ENCODE measurements around the gene F9.
"Not testable (repeated sequence)": the region's sequence is repeated elsewhere in the genome, so short reads cannot be mapped to it uniquely, and the experiment has no call there.

F9 gene

GRCh38 chrX:139530550-139530949 is at the start of gene F9:
Gene F9, plus strand, starts transcription at chrX:139530739. Its CDS starts 26 bp downstream, at chrX:139530765.
- no peak within 1 kb of the TSS for H3K4me3 ChIP-seq (ENCODE audit: low read length)
- TF ChIP-seq ZNF274 (IDR thresholded peaks at IDR 0.05; ENCODE audit: low read depth, low read length) = no peak

DNA sequence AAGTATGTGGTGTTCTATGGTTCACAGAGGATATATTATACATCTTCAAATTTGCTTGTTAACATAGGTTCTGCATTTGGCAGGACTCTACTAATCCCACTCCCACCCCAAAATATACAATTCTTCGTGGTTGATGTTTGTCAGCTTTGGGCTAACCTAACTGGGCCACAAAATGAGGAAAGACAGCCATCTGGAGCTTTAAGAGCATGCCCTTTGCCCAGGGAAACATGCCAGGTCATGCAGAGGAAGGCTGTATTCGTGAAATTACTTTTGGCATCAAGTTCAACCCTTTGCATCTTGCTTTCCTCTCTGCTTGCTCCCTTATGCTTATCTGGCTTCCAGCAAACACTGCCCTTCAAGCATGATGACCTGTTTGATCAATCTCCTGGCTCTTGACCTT is 46.8 kb upstream of the F9 start:
- no peak for TF ChIP-seq ZNF274 (IDR thresholded peaks at IDR 0.05; ENCODE audit: low read depth, low read length)
- no peak overlapping the region for H3K4me3 ChIP-seq (ENCODE audit: low read length)

DNA sequence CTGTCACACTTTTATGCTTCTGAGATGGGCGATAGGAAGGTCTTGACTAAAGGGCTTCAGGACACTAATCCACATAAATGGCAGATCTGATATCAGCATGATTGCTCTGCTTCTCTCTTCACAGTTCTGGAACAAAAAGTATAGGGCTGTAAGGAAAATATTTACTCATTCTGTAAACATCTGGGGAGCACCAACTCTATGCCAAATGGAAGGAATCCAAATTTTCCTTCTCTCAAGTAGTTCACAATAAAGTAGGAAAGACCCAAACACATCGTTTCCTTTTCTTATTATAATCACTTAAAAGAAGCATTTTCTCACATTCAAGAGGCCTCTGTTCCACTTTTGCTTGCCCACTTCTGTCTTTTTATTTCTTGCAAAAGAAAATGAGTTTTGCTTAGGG is 45.9 kb upstream of the F9 start:
- TF ChIP-seq ZNF274 (IDR thresholded peaks at IDR 0.05; ENCODE audit: low read depth, low read length) = no peak
- H3K4me3 ChIP-seq (ENCODE audit: low read length) = no peak overlapping the region

GRCh38 chrX:139495324-139495723 is 35.2 kb upstream of the F9 start:
- H3K4me3 ChIP-seq (ENCODE audit: low read length) = no peak overlapping the region
- no peak for TF ChIP-seq ZNF274 (IDR thresholded peaks at IDR 0.05; ENCODE audit: low read depth, low read length)

- no peak for TF ChIP-seq ZNF274 (IDR thresholded peaks at IDR 0.05; ENCODE audit: low read depth, low read length)
- H3K4me3 ChIP-seq (ENCODE audit: low read length) = no peak overlapping the region
Measured at GRCh38 chrX:139506333-139506732, 24.2 kb upstream of the F9 start.

- TF ChIP-seq ZNF274 (IDR thresholded peaks at IDR 0.05; ENCODE audit: low read depth, low read length) = no peak
- no peak overlapping the region for H3K4me3 ChIP-seq (ENCODE audit: low read length)
Measured at GRCh38 chrX:139508099-139508498, 22.4 kb upstream of the F9 start.

GRCh38 chrX:139518475-139518874 is 12.1 kb upstream of the F9 start:
- no peak overlapping the region for H3K4me3 ChIP-seq (ENCODE audit: low read length)
- no peak for TF ChIP-seq ZNF274 (IDR thresholded peaks at IDR 0.05; ENCODE audit: low read depth, low read length)

DNA sequence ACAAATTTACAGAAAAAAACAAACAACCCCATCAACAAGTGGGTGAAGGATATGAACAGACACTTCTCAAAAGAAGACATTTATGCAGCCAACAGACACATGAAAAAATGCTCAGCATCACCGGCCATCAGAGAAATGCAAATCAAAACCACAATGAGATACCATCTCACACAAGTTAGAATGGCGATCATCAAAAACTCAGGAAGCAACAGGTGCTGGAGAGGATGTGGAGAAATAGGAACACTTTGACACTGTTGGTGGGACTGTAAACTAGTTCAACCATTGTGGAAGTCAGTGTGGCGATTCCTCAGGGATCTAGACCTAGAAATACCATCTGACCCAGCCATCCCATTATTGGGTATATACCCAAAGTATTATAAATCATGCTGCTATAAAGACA is 1.7 kb upstream of the F9 start:
- not testable (repeated sequence) for H3K4me3 ChIP-seq (ENCODE audit: low read length)

GRCh38 chrX:139532834-139533233 is 2.3 kb downstream of the F9 start:
- no peak overlapping the region for H3K4me3 ChIP-seq (ENCODE audit: low read length)
- no peak for TF ChIP-seq ZNF274 (IDR thresholded peaks at IDR 0.05; ENCODE audit: low read depth, low read length)

DNA sequence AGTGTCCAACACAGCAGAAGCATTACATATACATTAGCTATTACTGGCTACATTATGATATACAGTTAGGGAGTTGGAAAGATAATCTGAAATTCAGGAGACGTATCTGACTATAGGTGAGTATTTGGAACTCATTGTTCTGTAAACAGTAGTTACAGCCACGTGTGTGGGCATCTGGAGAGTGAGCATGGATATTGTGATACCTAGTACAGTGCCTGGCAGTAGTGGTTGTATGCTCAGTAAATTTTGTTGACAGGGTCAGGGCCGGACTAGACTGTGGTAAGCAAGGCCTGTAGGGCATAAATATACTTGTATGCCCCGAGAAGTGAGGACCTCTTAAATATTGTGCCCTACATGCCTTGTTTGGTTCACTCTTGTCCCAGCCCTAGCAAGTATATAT is 2.9 kb downstream of the F9 start:
- TF ChIP-seq ZNF274 (IDR thresholded peaks at IDR 0.05; ENCODE audit: low read depth, low read length) = no peak
- no peak overlapping the region for H3K4me3 ChIP-seq (ENCODE audit: low read length)

- no peak overlapping the region for H3K4me3 ChIP-seq (ENCODE audit: low read length)
- no peak for TF ChIP-seq ZNF274 (IDR thresholded peaks at IDR 0.05; ENCODE audit: low read depth, low read length)
Measured at GRCh38 chrX:139538907-139539790, 8.6 kb downstream of the F9 start.

DNA sequence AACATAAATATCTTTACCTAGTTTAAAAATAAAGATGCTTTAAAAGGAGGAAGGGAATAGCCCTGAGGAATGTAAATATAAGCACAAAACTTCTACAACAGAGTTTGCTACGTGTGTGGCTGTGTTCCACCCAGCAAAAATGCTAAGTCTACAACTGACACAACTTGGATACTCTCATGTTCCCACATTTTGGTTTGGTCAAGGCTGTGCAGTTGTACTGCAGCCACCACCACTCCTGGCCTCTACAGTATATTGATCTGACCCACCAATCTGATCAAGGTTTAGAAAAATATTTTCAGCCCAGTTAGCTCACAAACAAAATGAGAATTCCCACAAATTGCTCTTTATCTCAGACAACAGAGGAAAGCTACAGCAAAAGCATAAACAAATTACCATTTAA is 12.1 kb downstream of the F9 start:
- no peak overlapping the region for H3K4me3 ChIP-seq (ENCODE audit: low read length)
- TF ChIP-seq ZNF274 (IDR thresholded peaks at IDR 0.05; ENCODE audit: low read depth, low read length) = no peak

DNA sequence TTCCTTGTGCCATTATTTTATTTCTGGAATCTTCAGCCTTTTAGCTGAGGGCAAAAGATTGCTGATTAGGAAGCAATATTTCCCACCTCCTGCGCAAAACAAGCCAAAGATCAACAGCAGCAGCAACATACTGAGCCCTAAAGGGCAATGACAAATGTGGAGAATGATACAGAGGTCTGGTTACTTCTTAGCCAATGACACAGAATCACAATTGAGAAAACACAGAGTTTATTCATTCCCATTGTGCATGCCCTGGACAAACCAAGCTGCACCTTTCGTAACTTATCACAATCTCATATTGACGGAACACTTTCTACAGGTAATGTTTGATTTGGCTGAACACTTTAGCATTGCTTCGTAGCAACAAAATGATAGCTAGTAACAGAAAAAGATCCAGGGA is 13.4 kb downstream of the F9 start:
- H3K4me3 ChIP-seq (ENCODE audit: low read length) = no peak overlapping the region

GRCh38 chrX:139544591-139544990 is 14.1 kb downstream of the F9 start:
- no peak for TF ChIP-seq ZNF274 (IDR thresholded peaks at IDR 0.05; ENCODE audit: low read depth, low read length)
- no peak overlapping the region for H3K4me3 ChIP-seq (ENCODE audit: low read length)

More for the DNA sequence above, 13.4 kb downstream of the F9 start:
- TF ChIP-seq ZNF274 (IDR thresholded peaks at IDR 0.05; ENCODE audit: low read depth, low read length) = no peak

DNA sequence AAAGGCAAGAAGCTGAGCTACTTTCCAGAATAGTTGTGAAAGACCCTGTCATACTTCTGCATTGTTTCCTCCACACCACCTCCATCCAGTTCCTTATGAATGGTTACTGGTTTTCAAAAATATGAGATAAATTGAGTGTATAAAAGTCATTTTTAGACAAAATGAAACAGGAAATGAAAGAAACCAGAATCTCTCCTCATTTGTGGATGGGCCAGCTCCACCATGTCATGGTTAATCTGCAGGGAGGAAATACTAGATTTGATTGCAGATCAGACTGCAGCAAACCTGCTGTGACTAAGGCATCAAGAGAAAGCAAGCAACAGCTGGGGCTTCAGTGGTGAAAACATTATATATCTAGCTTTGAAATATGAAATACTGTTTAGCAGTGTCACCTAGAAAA is 23.8 kb downstream of the F9 start:
- no peak for TF ChIP-seq ZNF274 (IDR thresholded peaks at IDR 0.05; ENCODE audit: low read depth, low read length)
- no peak overlapping the region for H3K4me3 ChIP-seq (ENCODE audit: low read length)
